GM23338 (cell line): Measurements from ENCODE around the gene NPW. TPM values are rescaled to one million over a fixed set of nuclear protein-coding genes. Genes with fewer than 3 reads are reported as not detected.

Experiments used
- ATAC-seq: fragments of 200-7000 bp; cut with Tn5 transposase; 3 replicates; pipeline ENCODE4 v1.9.1; 2020
- DNase-seq: peaks from one replicate; pipeline ENCODE4 v3.0.0-alpha.2; 2015; ENCODE audit warnings: low spot score
- H2AFZ ChIP-seq: fragments of 200-600 bp; sonication (generic); 2 replicates; pipeline ENCODE4 v1.8.0; 2016; ENCODE audit warnings: antibody characterized with exemption, mild to moderate bottlenecking, moderate library complexity
- H3F3A ChIP-seq: fragments of 200-600 bp; sonication (generic); replicated peaks from 2 replicates; pipeline ENCODE4 v1.8.0; 2017; ENCODE audit warnings: antibody characterized with exemption, mixed run types, low read depth
- H3K27ac ChIP-seq: fragments of 200-600 bp; sonication (generic); 2 replicates; pipeline ENCODE4 v1.6.1; 2016; ENCODE audit warnings: low read depth
- H3K27me3 ChIP-seq: fragments of 200-600 bp; sonication (generic); 2 replicates; pipeline ENCODE4 v1.8.0; 2016; ENCODE audit warnings: mild to moderate bottlenecking, mixed run types, moderate library complexity; ENCODE audit not compliant: insufficient read depth
- H3K36me3 ChIP-seq: fragments of 200-600 bp; sonication (generic); 2 replicates; pipeline ENCODE4 v1.8.0; 2016; ENCODE audit warnings: mild to moderate bottlenecking; ENCODE audit not compliant: insufficient read depth
- H3K4me1 ChIP-seq: fragments of 200-600 bp; sonication (generic); 2 replicates; pipeline ENCODE4 v1.8.0; 2016; ENCODE audit warnings: mild to moderate bottlenecking, moderate library complexity; ENCODE audit not compliant: insufficient read depth
- H3K4me2 ChIP-seq: fragments of 200-600 bp; sonication (generic); 2 replicates; pipeline ENCODE4 v1.7.1; 2017; ENCODE audit warnings: mixed run types
- H3K4me3 ChIP-seq: fragments of 200-600 bp; sonication (generic); 2 replicates; pipeline ENCODE4 v1.6.1; 2016; ENCODE audit warnings: mixed run types
- H3K79me2 ChIP-seq: fragments of 200-600 bp; sonication (generic); replicated peaks from 2 replicates; pipeline ENCODE4 v1.8.0; 2017; ENCODE audit warnings: mild to moderate bottlenecking; ENCODE audit not compliant: insufficient read depth
- H3K9me2 ChIP-seq: fragments of 200-600 bp; sonication (generic); 2 replicates; pipeline ENCODE4 v1.8.0; 2017; ENCODE audit not compliant: insufficient read depth
- H4K20me1 ChIP-seq: fragments of 200-600 bp; sonication (generic); replicated peaks from 2 replicates; pipeline ENCODE4 v1.8.0; 2017; ENCODE audit warnings: mild to moderate bottlenecking; ENCODE audit not compliant: insufficient read depth
- H3K27ac Mint-ChIP-seq: 2 replicates; pipeline ENCODE4 v1.8.0; 2020; ENCODE audit warnings: inconsistent platforms, mild to moderate bottlenecking, moderate library complexity, mixed read lengths
- H3K27me3 Mint-ChIP-seq: 3 replicates; pipeline ENCODE4 v1.8.0; 2022; ENCODE audit warnings: low read depth, mild to moderate bottlenecking, moderate library complexity, mixed read lengths, inconsistent platforms; ENCODE audit not compliant: insufficient read depth, poor library complexity
- H3K36me3 Mint-ChIP-seq: 3 replicates; pipeline ENCODE4 v1.8.0; 2021; ENCODE audit warnings: low read depth, mild to moderate bottlenecking, inconsistent platforms, moderate library complexity, mixed read lengths
- H3K4me1 Mint-ChIP-seq: 3 replicates; pipeline ENCODE4 v1.8.0; 2020; ENCODE audit warnings: mild to moderate bottlenecking, inconsistent platforms, mixed read lengths
- H3K4me3 Mint-ChIP-seq: 3 replicates; pipeline ENCODE4 v1.8.0; 2021; ENCODE audit warnings: moderate library complexity, mild to moderate bottlenecking, inconsistent platforms, mixed read lengths
- H3K9me3 Mint-ChIP-seq: 3 replicates; pipeline ENCODE4 v1.8.0; 2020; ENCODE audit warnings: moderate library complexity, mild to moderate bottlenecking, inconsistent platforms, mixed read lengths
- CREB1 ChIP-seq: fragments of 250-450 bp; sonication (Bioruptor Pico); IDR thresholded peaks from 2 replicates; pipeline ENCODE4 v1.5.0; 2020; ENCODE audit warnings: low read depth, mild to moderate bottlenecking, moderate library complexity
- CTCF ChIP-seq, 2 experiments: fragments of 200-600 bp in 1 of 2; sonication (generic) in 1 of 2; conservative IDR thresholded peaks; 2 replicates each; pipeline versions ENCODE4 v1.5.1 to v1.6.1; 2016 to 2017; ENCODE audit warnings: antibody characterized with exemption in 2 of 2, low read depth in 2 of 2, mild to moderate bottlenecking in 2 of 2, moderate library complexity in 1 of 2
- ETS1 ChIP-seq: IDR thresholded peaks from 2 replicates; pipeline ENCODE4 v1.6.1; 2016; ENCODE audit warnings: antibody characterized with exemption
- EZH2phosphoT487 ChIP-seq: fragments of 200-600 bp; sonication (generic); IDR thresholded peaks from one replicate; pipeline ENCODE4 v1.8.1; 2018; ENCODE audit warnings: antibody characterized with exemption; ENCODE audit not compliant: unreplicated experiment
- JUNB ChIP-seq: IDR thresholded peaks from one replicate; pipeline ENCODE4 v1.6.1; 2016; ENCODE audit warnings: antibody characterized with exemption; ENCODE audit not compliant: unreplicated experiment
- NANOG ChIP-seq: IDR thresholded peaks from 2 replicates; pipeline ENCODE4 v1.6.1; 2016; ENCODE audit warnings: antibody characterized with exemption, borderline replicate concordance
- POLR2AphosphoS5 ChIP-seq: IDR thresholded peaks from 2 replicates; pipeline ENCODE4 v1.6.1; 2016; ENCODE audit warnings: antibody characterized with exemption, low read depth
- REST ChIP-seq: IDR thresholded peaks from one replicate; pipeline ENCODE4 v1.6.1; 2018; ENCODE audit warnings: antibody characterized with exemption; ENCODE audit not compliant: unreplicated experiment
- STAT1 ChIP-seq: IDR thresholded peaks from one replicate; pipeline ENCODE4 v1.6.1; 2016; ENCODE audit warnings: antibody characterized with exemption; ENCODE audit not compliant: unreplicated experiment
- ZNF114 ChIP-seq: fragments of 250-450 bp; sonication (Bioruptor Pico); IDR thresholded peaks from 2 replicates; pipeline ENCODE4 v1.5.0; 2020; ENCODE audit warnings: mild to moderate bottlenecking, moderate library complexity
- ZNF331 ChIP-seq: fragments of 250-450 bp; sonication (Bioruptor Pico); IDR thresholded peaks from 2 replicates; pipeline ENCODE4 v1.5.0; 2020; ENCODE audit warnings: low read depth, mild to moderate bottlenecking, moderate library complexity
- ZNF462 ChIP-seq: fragments of 250-450 bp; sonication (Bioruptor Pico); IDR thresholded peaks from 2 replicates; pipeline ENCODE4 v1.5.0; 2020; ENCODE audit warnings: mild to moderate bottlenecking, moderate library complexity
- long read RNA-seq: library from polyadenylated mRNA; unstranded; transcript quantifications from one replicate; pipeline ENCODE4 v2.0.0, GENCODE V29; 2020; ENCODE audit not compliant: unreplicated experiment
- polyA plus RNA-seq: library from polyadenylated mRNA; unstranded; fragments of >200 nt; fragmentation: Nextera tagmentation; extraction: Ambion mirVana; gene quantifications from 2 replicates; pipeline ENCODE4 v1.2.1, GENCODE V29; 2016
- total RNA-seq: library from RNA; depleted of rRNA; stranded (reverse); fragments of >200 nt; shearing (Covaris generic); gene quantifications from 2 replicates; pipeline ENCODE4 v1.2.3, GENCODE V29; 2014; rRNA removed

NPW gene
- total RNA-seq, result 1.9 and 4.5 TPM in 2 replicates
- polyA plus RNA-seq, result 37.0 and 37.6 TPM in 2 replicates
- long read RNA-seq, transcript NPW-202 (2 exons, 991 nt), result major isoform, 18 of 23 reads
- long read RNA-seq, partial matches to known transcripts, result 0 of 23 reads
- long read RNA-seq, other reads (novel, unspliced or antisense), result 5 of 23 reads

GRCh38 chr16:2019518-2019920, at the start of gene NPW:
NPW (plus strand) TSS chr16:2019785.
- H3K9me3 Mint-ChIP-seq, result no peaks in the 10 kb centered on the region
- TF ChIP-seq CREB1 (CRISPR knock-in tag), result no peak
- no peak for TF ChIP-seq ZNF331 (CRISPR knock-in tag)
- no peak for TF ChIP-seq JUNB
- no peak for TF ChIP-seq REST
- no peak for TF ChIP-seq CTCF (conservative IDR thresholded peaks at IDR 0.05; ENCODE audit: low read depth in 2 of 2)
- no peak for TF ChIP-seq POLR2AphosphoS5
- no peak for TF ChIP-seq STAT1
- no peak for TF ChIP-seq ZNF114 (CRISPR knock-in tag)
- TF ChIP-seq NANOG, result no peak
- TF ChIP-seq ETS1, result no peak
- no peak for TF ChIP-seq EZH2phosphoT487
- no peak for TF ChIP-seq ZNF462
- Histone ChIP-seq H3K79me2 (no peaks in the 10 kb centered on the region), H3K4me3 (peak within 1 kb of the TSS; percentile 62), H3K4me2 (peak within 1 kb of the TSS; percentile 85), H3K4me1 (no peaks in the 10 kb centered on the region; the same call in 1 of the 2 replicates), H3K36me3 (no peaks in the 10 kb centered on the region), H3F3A (peaks cover 8% of the 10 kb centered on the region), H3K9me2 (no peaks in the 10 kb centered on the region), H2AFZ (peak within 1 kb of the TSS; percentile 74; the same call in 1 of the 2 replicates), H4K20me1 (no peaks in the 10 kb centered on the region; the same call in 1 of the 2 replicates), H3K27ac (no peak within 1 kb of the TSS), H3K27me3 (peaks cover 49% of the 10 kb centered on the region)
- H3K27me3 Mint-ChIP-seq, result peaks cover 49% of the 10 kb centered on the region
- peak; percentile 31 for ATAC-seq
- DNase-seq, result peak; percentile 68
- peaks cover 11% of the 10 kb centered on the region for H3K4me1 Mint-ChIP-seq
- no peak within 1 kb of the TSS for H3K27ac Mint-ChIP-seq
- H3K4me3 Mint-ChIP-seq, result peak within 1 kb of the TSS; percentile 72
- peaks cover 3% of the 10 kb centered on the region; the same call in 1 of the 3 replicates for H3K36me3 Mint-ChIP-seq
